Mesothelial cell of epicardium (in vitro differentiated cells): ENCODE data around the gene LTF. TPM values are rescaled to one million over a fixed set of nuclear protein-coding genes. Genes with fewer than 3 reads are reported as not detected.

Source experiments
- DNase-seq, 2 experiments: peaks; one replicate each; pipeline ENCODE4 v3.0.0; 2021; ENCODE audit warnings: low spot score in 2 of 2; ENCODE audit not compliant: unreplicated experiment in 2 of 2
- H3K27ac Mint-ChIP-seq: 2 replicates; pipeline ENCODE4 v1.8.0; 2021; ENCODE audit warnings: mixed read lengths
- H3K27me3 Mint-ChIP-seq: 2 replicates; pipeline ENCODE4 v1.8.0; 2021; ENCODE audit warnings: low read depth, mixed read lengths
- H3K36me3 Mint-ChIP-seq: 2 replicates; pipeline ENCODE4 v1.8.0; 2021; ENCODE audit warnings: mixed read lengths
- H3K4me1 Mint-ChIP-seq: 2 replicates; pipeline ENCODE4 v1.8.0; 2021; ENCODE audit warnings: mixed read lengths
- H3K4me3 Mint-ChIP-seq: 2 replicates; pipeline ENCODE4 v1.8.0; 2021; ENCODE audit warnings: mild to moderate bottlenecking, moderate library complexity, mixed read lengths
- H3K9me3 Mint-ChIP-seq: 2 replicates; pipeline ENCODE4 v1.8.0; 2021; ENCODE audit warnings: mixed read lengths
- total RNA-seq: library from RNA; stranded (reverse); gene quantifications from 3 replicates; pipeline ENCODE4 v1.2.1, GENCODE V29; 2021
- TF ChIP-seq, protein P1 (sequence below): fragments of 200-600 bp; sonication (generic); IDR thresholded peaks from one replicate; pipeline ENCODE4 v1.5.0; 2021; ENCODE audit warnings: antibody characterized with exemption; ENCODE audit not compliant: unreplicated experiment

The LTF gene
- total RNA-seq, 1 donor from 2014 or later, result not detected

DNA sequence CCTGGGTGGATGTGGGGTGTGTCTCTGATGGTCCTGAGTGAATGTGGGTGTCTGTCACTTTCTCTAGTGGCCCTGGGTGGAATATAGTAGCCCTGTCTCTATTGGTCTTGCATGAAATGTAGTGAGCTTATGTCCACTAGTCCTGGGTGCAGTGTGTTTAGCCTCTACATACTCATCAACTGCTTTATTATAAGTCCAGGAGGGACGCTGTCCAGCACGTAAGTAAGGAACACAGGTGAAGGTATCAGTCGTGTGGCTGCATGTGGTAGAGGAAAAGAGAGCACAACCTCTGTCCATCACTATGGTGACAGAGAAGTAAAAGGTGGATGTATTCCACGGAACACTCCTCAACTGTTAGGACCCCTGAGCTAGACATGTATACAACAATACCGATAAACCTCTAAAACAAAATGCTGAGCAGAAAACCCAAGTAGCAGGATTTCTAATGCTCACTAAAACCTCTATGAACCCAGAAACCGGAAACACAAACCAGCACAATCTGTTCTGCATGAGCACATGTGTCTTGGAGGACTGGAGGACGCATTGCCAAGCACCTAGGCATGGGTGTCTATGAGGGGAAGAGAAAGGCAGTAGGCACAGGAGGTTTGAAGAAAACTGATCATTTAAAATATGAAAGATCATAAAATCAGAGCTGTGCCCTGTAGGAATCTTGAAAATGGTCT lies 11.0 kb downstream of the LTF start:
- H3K9me3 Mint-ChIP-seq, result no peaks in the 10 kb centered on the region
- no peak overlapping the region for H3K4me3 Mint-ChIP-seq
- H3K4me1 Mint-ChIP-seq, result no peaks in the 10 kb centered on the region
- H3K36me3 Mint-ChIP-seq, result no peaks in the 10 kb centered on the region
- TF ChIP-seq, protein P1, sequence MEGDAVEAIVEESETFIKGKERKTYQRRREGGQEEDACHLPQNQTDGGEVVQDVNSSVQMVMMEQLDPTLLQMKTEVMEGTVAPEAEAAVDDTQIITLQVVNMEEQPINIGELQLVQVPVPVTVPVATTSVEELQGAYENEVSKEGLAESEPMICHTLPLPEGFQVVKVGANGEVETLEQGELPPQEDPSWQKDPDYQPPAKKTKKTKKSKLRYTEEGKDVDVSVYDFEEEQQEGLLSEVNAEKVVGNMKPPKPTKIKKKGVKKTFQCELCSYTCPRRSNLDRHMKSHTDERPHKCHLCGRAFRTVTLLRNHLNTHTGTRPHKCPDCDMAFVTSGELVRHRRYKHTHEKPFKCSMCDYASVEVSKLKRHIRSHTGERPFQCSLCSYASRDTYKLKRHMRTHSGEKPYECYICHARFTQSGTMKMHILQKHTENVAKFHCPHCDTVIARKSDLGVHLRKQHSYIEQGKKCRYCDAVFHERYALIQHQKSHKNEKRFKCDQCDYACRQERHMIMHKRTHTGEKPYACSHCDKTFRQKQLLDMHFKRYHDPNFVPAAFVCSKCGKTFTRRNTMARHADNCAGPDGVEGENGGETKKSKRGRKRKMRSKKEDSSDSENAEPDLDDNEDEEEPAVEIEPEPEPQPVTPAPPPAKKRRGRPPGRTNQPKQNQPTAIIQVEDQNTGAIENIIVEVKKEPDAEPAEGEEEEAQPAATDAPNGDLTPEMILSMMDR, result no peak
- H3K27me3 Mint-ChIP-seq, result peaks cover 33% of the 10 kb centered on the region
- H3K27ac Mint-ChIP-seq, result no peak overlapping the region
- DNase-seq, result no peak

DNA sequence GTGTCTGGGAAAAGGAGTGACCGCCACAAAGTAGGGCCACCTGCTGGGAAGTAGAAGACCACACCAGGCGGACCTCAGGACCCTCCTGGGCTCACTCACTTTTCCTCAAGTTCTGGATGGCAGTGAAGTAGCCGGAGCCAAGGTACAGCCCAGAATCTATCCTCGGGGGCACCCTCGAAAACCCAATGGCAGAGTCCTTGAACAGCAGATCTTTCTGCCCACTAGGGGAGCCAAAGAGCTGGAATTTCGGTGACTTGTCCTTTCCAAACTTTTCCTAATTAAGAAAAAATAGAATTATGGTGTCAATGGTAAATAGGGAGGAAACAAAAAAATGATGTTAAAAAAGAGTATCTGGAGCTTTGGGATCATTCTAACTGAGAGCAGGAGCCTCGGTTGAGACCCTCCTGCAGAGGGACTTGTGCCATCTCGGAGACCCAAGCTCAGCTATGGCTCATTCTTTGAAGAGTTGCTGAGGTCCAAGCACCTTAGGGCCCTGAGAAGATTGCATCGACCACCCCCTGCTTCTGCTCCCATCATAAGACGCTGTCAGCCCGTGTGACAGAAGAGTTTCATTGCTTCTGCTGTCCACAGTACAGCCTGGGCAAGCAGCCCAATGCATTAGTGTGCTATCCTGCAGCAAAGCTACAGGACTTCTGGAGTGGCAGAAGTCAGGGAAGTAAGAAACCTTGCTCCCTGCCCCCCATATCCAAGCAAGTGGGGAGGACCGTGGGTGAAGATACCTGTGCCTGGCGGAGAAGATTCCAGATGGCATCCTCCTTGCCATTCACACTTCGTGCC lies 14.8 kb downstream of the LTF start:
- TF ChIP-seq, protein P1, result peak; percentile 75
- Mint-ChIP-seq H3K27me3 (peaks cover 36% of the 10 kb centered on the region), H3K4me3 (no peak overlapping the region), H3K9me3 (no peaks in the 10 kb centered on the region), H3K4me1 (no peaks in the 10 kb centered on the region), H3K36me3 (no peaks in the 10 kb centered on the region), H3K27ac (no peak overlapping the region)
- no peak for DNase-seq

DNA sequence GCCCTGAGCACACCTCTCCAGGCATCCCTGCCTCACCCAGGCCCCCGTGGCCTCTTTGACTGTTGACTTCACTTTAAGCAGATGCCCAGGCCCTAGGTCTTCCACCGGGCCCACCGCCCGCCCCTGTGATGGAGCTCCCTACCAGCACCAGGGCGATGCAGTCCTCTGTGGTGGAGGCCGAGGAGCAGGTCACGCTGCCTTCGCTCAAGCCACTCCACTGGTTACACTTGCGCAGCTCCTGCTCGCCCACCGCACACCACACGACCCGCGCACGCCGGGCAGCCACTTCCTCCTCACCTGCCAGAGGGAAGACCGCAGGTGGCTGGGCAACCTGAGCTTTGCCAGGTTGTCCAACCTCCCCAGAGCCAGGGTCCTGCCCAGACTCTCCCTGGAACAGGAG lies 16.0 kb downstream of the LTF start:
- peaks cover 35% of the 10 kb centered on the region for H3K27me3 Mint-ChIP-seq
- no peak overlapping the region for H3K27ac Mint-ChIP-seq
- no peaks in the 10 kb centered on the region for H3K9me3 Mint-ChIP-seq
- no peak overlapping the region for H3K4me3 Mint-ChIP-seq
- H3K4me1 Mint-ChIP-seq, result no peaks in the 10 kb centered on the region
- no peak for DNase-seq
- TF ChIP-seq, protein P1, result no peak
- H3K36me3 Mint-ChIP-seq, result no peaks in the 10 kb centered on the region

DNA sequence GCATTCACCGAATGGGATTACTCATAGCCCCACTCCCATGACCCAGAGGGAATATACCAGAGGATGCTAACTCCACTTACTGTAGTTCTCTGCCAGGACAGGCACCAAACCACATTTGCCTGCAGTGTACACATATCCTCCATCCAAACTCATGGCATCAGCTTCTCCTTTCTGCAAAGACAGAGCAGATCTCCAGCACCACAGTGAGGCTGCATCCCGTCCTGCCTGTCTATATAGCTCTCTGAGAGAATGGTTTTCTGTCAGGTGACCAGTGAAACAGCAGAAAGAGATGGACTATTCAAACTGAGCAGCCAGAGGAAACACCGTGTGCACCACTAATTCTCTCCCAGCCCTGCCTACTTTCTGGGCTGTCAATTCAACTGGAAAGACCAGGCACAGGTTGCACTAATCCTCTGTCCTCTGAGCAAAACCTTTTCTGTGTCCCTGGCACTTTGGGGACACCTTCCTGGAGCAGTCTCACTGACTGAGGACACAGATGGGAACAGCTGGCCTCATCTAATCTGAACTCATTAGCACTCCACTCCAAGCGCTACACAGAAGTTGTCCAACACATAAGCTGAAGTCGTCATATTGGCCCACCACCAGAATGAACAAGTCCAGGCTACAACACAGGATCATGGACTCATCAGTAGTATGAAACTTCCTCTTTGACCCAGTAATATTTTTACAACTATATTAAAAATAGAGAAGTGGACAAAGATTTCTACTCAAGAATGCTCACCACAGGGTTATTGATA lies 17.3 kb downstream of the LTF start:
- peaks cover 2% of the 10 kb centered on the region for H3K4me1 Mint-ChIP-seq
- no peak for DNase-seq
- peaks cover 21% of the 10 kb centered on the region for H3K27me3 Mint-ChIP-seq
- no peak overlapping the region for H3K4me3 Mint-ChIP-seq
- H3K9me3 Mint-ChIP-seq, result no peaks in the 10 kb centered on the region
- no peaks in the 10 kb centered on the region for H3K36me3 Mint-ChIP-seq
- no peak overlapping the region for H3K27ac Mint-ChIP-seq
- TF ChIP-seq, protein P1, result no peak

DNA sequence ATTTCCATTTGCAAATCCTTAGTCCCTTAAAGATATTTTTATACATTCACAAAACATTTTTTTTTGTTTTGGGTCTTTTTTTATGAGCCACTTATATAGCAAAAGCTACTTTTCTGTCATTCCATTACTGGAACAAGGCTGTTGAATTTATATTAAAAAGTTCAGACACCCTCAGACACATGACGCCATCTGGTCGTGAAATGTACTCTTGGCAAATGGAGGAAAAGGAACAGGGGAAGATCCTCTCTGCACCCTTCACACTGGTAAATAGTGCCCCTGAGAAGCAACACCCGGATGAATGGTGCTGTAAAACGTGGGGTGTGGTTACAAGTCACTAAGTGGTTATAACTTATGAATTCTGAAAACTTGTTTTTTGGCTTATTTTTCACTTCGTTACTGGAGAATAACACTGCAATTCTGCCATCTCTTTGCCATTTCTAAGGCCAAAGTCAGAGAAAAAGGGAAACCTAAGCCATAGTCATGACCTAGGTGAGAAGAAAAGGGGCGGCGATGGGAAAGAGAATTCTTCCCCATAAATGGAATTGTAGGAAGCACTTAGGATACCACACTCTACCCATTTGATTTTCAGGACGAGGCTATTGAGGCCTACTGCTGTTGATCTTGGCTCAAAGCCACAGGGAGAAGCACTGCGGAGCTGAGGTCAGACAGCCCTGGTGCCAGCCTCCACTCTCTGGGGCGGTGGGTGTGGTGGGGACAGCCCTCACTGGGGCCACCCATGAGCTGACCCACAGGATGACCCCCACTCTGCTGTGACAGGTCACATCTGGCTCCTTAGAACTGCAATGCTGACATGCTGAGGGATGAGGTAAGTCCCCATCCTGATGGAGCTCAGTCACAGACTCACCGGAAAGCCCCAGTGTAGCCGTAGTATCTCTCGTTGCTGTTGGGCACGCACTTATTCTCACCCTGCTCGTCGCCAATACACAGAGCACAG lies 21.9 kb downstream of the LTF start:
- no peaks in the 10 kb centered on the region for H3K36me3 Mint-ChIP-seq
- TF ChIP-seq, protein P1, result peak; percentile 50
- no peak overlapping the region for H3K27ac Mint-ChIP-seq
- H3K27me3 Mint-ChIP-seq, result peaks cover 7% of the 10 kb centered on the region
- no peak overlapping the region for H3K4me3 Mint-ChIP-seq
- H3K9me3 Mint-ChIP-seq, result no peaks in the 10 kb centered on the region
- H3K4me1 Mint-ChIP-seq, result peaks cover 4% of the 10 kb centered on the region
- no peak for DNase-seq
